PC-9 (cell line): ENCODE data around the gene PIP4P1.

Source experiments
- CTCF ChIP-seq: fragments of 200-600 bp; sonication (generic); conservative IDR thresholded peaks from 2 replicates; pipeline ENCODE4 v1.6.1; 2017; ENCODE audit warnings: mixed run types, antibody characterized with exemption, mild to moderate bottlenecking, moderate library complexity
- EZH2 ChIP-seq: fragments of 200-600 bp; sonication (generic); IDR thresholded peaks from 2 replicates; pipeline ENCODE4 v1.8.0; 2017; ENCODE audit warnings: antibody characterized with exemption, low read depth

- TF ChIP-seq CTCF (no peak), EZH2 (no peak)
Observed at GRCh38 chr14:20455355-20456300, 5.6 kb downstream of the PIP4P1 start.
